Inflammatory macrophage (primary cell): ENCODE data around the gene CFAP92.

Experiments used
- DNase-seq, 2 donors: peaks; one replicate each; pipeline ENCODE4 v3.0.0-alpha.2; 2020 to 2022

CFAP92 gene

GRCh38 chr3:128895843-128896697 is 97.8 kb downstream of the CFAP92 start:
- no peak for DNase-seq

- DNase-seq = no peak
Measured at GRCh38 chr3:128889139-128889894, 104.6 kb downstream of the CFAP92 start.

- no peak for DNase-seq
Measured at GRCh38 chr3:128884992-128885391, 108.9 kb downstream of the CFAP92 start.

DNA sequence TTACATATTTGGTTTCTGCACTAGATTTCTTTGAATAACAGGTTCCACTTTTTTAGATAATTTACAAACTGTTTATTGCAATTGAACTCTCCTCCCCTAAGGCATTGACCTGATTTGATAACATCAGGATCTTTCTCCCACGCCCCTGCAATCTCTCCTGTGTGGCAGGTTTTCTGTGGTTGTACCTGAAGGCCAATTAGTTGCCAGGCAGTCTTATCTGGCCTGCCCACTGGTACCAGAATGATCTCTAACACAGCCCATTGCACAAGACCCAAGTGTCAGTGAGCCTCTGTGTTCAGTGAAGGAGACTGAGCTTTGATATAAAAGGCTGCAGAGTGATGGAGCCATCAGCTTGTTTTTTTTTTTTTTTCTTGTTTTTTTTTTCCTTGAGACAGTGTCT is 111.2 kb downstream of the CFAP92 start:
- no peak for DNase-seq

- DNase-seq = no peak
Measured at GRCh38 chr3:128881576-128881975, 112.3 kb downstream of the CFAP92 start.

DNA sequence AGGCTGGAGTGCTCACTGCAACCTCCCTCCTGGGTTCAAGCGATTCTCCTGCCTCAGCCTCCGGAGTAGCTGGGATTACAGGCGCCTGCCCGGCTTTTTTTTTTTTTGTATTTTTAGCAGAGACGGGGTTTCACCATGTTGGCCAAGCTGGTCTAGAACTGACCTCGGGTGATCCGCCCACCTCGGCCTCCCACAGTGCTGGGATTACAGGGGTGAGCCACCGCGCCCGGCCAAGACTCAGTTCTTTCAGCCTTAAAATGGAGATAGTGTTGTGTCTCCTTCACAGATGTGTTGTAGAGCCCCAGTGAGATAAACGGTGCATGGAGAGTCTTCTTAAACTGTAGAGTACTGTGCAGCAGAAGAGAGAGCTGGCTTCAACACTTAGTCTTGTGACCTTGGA is 113.4 kb downstream of the CFAP92 start:
- peak in 1 of 2 donors; percentile 12 for DNase-seq

GRCh38 chr3:128879991-128880390 is 113.9 kb downstream of the CFAP92 start:
- DNase-seq = no peak

DNA sequence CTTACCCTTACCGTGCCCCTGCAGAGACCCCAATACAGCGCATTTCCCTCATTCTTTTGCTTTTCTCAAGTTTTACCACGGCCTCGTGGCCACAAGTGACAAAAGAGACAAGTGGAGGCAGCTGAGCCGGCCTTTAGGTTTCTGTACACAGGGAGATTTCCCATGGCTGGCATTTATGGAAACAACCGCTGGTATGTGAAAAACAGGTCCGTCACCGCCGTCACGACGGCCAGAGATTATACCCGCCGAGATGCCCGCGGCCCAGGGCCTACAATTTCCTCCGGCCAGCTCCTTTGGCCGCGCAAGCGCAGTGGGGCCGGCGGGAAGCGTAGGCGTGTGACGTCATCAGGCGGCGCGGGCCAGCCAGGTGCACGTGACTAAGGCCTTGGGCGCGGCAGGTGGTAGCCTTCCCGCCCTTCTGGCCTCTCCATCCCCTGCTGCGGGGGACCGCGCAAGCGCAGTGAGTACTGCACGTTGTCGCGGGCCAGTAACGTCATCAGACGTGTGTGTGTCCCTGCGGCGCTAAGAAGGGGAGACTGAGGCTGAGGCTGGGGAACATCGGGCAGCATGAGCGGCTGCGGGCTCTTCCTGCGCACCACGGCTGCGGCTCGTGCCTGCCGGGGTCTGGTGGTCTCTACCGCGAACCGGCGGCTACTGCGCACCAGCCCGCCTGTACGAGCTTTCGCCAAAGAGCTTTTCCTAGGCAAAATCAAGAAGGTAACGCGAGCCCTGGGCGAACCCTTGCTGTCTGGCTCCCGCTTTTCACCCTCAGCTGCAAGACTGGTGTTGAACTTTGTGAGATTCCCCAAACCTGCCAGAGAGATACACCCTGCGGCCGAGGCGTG is 114.5 kb downstream of the CFAP92 start, which contains the start of gene ACAD9:
TSS of gene ACAD9 (plus strand) at position 496 of the 845 bp plus-strand sequence. CDS start at position 568, 72 bp downstream.
- peak; percentile 98 to 99 for DNase-seq

GRCh38 chr3:128878556-128879124 is 115.2 kb downstream of the CFAP92 start:
- peak; percentile 79 to 80 for DNase-seq

DNA sequence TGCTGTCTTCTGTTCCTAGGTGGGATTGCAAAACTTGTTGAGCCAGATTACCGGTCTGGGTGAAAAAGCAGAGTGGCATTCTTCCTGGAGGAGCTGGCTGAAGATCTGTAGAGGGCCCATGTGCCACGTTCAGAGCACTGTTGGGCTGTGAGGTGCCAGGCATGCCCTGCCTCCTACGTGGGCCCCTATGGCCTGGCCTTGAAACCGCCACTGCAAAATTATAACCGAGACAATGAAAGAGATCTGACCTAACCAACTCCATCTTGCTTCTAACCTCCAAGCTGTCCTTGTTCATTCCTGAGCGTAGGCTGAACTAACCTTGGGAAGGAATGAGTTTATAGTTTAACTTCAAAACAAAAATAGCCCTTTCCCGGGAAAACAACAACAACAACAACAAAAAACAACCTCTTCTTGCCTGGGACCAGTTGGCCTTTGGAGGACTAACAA is 115.8 kb downstream of the CFAP92 start:
- DNase-seq = no peak

DNA sequence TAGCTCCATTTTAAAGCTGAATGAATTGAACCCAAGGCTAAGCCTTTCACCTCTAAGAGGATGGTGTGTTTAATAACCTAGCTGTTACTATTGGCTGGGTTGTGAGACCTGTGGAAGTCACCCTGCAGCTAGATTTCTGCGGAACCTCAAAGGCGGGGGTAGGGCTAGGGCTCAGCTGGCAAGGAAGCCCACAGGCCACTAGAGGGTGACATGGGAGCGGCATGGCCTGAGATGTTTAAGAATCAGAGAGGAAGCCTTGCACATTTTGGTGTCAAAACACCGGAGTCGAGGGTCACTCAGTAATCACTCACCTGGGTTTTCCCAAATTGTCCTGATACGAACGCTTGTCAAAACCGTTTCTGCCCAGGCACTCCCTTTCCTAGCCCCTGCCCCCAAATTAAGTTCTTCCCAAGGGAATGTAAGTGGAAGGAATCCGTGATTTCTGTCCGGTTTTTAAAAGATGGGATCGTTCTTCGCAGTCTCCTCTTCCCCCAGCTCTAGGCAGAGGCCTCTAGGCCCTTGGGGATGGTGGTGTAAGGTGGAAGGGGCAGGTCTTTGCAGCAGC is 118.2 kb downstream of the CFAP92 start:
- peak; percentile 76 to 88 for DNase-seq

DNA sequence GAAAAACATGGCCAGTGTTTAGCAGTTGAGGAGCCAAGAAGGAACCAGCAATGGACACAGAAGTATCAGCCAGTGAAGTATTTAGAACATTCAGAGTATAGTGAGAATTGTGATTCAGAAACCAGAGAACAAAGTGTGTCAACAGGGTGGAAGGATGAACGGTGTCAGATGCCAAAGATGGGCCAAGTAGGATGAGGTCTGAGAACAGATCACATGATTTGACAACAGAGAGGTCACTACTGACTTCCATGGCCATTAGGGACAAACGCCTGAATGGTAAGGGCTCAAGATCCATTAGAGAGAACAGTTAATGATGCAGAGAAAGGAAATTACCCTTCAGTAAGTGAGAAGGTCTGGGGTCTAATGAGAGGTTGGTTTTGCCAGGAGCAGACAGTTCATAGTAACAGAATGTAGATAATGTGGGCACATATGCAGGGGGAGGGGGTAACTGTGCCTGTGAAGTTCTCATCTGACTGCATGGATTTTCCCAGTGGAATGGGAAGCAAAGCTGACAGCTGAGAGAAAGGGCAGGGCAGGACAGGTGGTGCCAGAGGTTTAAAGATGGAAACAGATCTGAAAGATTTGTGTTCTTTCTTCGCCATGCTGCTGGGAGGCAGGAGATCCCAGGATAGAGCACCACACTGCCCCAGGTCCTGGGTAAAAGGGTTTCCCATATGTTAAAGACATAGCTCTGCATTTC is 119.2 kb downstream of the CFAP92 start:
- no peak for DNase-seq

DNA sequence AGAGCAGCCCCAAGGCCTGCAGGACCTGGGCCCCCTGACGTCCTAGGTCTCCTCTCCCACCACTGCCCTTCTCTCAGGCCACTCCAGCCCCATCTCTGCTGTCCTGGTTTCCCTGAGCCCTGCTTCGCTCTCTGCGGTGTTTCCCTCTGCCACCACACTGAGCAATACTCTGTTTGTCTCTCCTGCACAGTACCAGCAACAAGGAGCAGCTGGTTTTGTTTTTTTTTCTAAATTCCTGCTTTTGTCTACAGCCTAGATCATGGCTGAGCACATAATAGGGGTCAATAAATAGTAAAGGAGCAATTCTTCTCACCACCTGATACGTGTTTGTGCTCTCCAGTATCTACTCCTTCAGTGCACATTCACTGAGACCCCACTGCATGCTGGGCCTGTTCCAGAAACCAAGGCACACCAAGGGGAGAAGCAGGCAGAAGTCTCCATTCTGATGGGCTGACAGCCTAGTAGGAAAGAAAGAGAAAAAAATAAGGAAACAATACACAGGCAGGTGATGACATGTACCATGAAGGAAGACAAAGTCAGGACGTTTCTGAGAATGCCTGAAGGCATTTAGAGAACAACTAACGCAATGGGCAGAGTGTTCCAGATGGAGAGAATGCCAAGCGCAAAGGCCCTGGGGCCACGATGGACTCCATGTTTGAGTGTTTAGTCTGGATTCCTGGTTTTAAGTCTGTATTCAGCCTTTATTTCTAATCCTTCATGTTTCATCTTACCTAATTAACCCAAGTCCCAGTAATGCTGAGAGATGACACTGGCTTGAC is 120.4 kb downstream of the CFAP92 start:
- DNase-seq = no peak

GRCh38 chr3:128872744-128873143 is 121.1 kb downstream of the CFAP92 start:
- DNase-seq = no peak

DNA sequence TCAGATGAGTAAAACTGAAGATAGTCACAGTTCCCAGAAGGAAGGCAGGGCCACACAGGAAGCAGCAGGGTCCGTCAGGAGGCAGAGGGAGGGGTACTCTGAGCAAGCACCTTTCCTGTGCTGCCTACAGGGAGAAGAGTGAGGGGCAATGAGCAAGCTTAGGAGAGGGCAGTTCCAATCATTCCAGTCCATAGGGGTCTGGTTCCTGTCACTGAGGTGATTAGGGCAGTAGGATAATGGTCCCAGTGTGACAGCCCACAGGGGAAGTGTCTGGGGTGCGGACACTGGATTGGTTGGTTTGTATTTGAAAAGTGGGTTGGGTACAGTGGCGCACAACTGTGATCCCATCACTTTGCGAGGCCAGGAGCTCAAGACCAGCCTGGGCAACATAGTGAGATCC is 121.6 kb downstream of the CFAP92 start:
- no peak for DNase-seq

GRCh38 chr3:128870347-128870746 is 123.5 kb downstream of the CFAP92 start:
- DNase-seq = no peak

DNA sequence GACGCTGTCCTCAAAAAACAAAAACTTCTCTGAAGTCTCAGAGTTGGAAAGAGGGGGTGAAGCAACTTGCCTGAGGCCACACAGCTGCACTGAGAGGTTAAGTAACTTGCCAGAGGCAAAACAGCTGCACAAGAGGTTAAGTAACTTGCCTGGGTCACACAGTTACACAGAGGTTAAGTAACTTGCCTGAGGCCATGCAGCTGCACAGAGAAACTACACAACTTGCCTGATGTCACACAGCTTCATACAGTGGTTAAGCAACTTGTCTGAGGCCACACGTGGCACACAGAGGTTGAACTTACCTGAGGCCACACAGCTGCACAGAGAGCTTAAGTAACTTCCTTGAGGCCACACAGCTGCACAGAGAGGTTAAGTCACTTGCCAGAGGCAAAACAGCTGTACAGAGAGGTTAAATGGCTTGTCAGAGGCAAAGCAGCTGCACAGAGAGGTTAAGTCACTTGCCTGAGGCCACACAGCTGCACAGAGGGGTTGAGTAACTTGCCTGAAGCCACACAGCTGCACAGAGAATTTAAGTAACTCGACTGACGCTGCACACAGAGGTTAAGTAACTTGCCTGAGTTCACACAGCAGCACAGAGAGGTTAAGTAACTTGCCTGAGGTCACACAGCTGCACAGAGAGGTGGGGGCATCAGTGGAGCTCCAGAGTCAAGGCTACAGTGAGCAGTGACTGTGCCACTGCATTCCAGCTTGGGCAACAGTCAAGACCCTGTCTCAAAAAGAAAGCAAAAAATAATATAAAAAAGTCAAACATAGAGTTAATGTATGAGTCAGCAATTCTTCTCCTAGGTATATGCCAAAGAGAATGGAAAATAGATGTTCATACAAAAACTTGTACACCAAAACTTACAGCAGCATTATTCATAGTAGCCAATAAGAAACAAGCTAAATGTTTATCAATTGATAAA is 126.4 kb downstream of the CFAP92 start:
- peak; percentile 68 to 71 for DNase-seq

- DNase-seq = peak; percentile 81 to 83
Measured at GRCh38 chr3:128864849-128865804, 128.7 kb downstream of the CFAP92 start.
